Measurements from ENCODE around the gene KRTAP4-4.
"Not testable (repeated sequence)": the region's sequence is repeated elsewhere in the genome, so short reads cannot be mapped to it uniquely, and the experiment has no call there.

The KRTAP4-4 gene

GRCh38 chr17:41160648-41161047 is at the start of gene KRTAP4-4:
Gene KRTAP4-4 (minus strand): TSS chr17:41160748. CDS start chr17:41160691, 57 bp downstream.
- no peak for DNase-seq

DNA sequence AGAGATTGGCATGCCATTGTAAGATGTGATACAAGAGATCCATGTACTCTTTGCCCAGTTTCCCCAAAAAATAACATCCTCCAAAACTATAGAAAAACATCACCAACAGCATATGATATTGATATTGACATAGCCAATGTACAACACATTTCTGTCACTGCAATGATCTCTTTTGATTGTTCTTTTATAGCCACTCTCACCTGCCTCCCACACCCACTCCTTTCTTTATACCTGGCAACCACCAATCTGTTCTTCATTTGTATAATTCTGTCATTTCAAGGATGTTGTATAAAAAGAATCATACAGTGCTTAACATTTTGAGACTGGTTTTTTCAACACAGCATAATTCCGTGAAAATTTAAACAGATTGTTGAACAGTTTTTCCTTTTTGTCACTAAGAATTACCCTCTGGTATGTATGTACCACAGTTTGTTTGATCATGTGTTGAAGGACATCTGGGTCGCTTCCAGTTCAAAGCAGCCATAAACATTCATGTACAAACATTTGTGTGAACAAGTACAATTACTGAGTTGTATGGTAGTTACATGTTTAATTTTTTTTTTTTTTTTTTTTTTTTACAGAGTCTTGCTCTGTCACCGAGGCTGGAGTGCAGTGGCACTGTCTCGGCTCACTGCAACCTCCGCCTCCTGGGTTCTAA is 39.0 kb upstream of the KRTAP4-4 start:
- DNase-seq = no peak

DNA sequence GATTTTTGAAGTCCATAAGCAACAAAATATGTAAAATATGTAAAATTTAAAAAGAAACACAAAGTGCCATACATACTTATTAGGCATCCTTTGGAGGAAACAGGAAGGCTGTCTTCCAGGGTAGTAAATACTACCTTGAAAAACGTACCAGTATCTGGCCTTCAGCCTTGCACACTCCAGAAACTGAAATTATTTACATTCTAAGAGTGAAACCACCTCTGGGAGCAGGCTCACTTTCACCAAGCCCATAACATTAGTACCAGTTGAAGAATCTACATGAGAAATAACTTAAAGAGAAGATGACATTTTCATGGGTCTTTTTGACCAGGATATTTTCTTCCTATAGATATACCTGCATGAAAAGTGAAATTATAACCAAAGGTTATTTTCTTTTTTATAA is 35.5 kb upstream of the KRTAP4-4 start:
- no peak for DNase-seq

- DNase-seq = no peak
Measured at GRCh38 chr17:41190328-41190727, 29.8 kb upstream of the KRTAP4-4 start.

DNA sequence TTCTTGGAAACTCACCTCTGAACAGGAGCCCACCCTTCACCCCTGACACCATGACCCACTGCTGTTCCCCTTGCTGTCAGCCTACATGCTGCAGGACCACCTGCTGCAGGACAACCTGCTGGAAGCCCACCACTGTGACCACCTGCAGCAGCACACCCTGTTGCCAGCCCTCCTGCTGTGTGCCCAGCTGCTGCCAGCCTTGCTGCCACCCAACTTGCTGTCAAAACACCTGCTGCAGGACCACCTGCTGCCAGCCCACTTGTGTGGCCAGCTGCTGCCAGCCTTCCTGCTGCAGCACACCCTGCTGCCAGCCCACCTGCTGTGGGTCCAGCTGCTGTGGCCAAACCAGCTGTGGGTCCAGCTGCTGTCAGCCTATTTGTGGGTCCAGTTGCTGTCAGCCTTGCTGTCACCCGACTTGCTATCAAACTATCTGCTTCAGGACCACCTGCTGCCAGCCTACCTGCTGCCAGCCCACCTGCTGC is 29.3 kb upstream of the KRTAP4-4 start, which contains the start of gene KRTAP9-1:
Gene KRTAP9-1, plus strand, starts transcription at position 51 of the 482 bp plus-strand sequence. Its CDS starts 0 bp downstream, at position 51.
- DNase-seq = not testable (repeated sequence)

DNA sequence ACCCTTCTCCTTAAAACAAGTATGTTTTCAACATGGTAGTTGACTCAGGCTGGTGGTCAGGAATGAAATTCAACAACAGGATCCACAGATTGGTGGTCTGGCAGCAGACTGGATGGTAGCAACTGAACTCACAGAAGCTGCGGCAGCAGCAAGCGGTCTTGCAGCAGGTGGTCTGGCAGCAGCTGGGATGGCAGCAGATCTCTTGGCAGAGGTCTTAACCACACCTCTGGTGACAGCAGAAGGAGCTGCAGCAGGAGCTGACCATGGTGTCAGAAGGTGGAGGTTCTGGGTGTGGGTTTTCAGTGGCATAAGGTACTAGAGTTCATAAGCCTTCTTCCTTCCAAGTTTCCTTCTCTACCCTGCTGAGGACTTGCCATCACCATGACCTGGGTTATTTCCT is 26.3 kb upstream of the KRTAP4-4 start:
- no peak for DNase-seq

DNA sequence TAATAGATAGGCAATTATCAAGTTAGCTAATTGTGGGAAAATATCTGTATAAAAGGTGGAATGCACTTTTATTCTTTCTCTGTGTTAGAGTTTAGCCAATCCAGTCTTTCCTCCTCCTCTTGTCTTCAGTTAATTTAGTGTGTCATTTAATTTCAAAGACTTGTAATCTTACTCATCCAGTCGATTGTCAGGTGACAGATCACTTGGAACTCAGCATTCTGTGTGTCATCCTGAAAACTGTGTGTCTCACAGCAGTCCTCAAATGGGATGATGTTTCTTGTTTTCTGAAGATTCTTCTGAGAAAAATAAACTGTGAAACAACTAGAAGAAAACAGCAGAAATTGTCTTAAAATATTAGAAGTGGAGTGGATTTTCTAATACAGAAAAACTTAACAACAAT is 24.5 kb upstream of the KRTAP4-4 start:
- DNase-seq = no peak

DNA sequence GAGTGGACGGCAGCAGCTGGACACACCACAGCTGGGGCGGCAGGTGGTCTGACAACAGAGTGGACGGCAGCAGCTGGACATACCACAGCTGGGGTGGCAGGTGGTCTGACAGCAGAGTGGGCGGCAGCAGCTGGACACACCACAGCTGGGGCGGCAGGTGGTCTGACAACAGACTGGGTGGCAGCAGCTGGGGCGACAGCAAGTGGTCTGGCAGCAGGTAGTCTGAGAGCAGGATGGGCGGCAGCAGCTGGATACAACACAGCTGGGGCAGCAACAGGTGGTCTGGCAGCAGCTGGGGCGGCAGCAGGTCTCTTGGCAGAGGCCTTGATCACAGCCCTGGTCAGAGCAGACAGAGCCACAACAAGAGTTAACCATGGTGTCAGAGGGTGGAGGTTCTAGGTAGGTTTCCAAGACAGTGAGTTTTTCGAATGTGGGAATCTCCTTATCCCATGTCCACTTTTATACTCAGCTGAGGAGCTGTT is 24.0 kb upstream of the KRTAP4-4 start, which contains the start of gene KRTAP4-1:
Gene KRTAP4-1, minus strand, starts transcription at position 432 of the 482 bp plus-strand sequence. Its CDS starts 57 bp downstream, at position 375.
- no peak for DNase-seq

DNA sequence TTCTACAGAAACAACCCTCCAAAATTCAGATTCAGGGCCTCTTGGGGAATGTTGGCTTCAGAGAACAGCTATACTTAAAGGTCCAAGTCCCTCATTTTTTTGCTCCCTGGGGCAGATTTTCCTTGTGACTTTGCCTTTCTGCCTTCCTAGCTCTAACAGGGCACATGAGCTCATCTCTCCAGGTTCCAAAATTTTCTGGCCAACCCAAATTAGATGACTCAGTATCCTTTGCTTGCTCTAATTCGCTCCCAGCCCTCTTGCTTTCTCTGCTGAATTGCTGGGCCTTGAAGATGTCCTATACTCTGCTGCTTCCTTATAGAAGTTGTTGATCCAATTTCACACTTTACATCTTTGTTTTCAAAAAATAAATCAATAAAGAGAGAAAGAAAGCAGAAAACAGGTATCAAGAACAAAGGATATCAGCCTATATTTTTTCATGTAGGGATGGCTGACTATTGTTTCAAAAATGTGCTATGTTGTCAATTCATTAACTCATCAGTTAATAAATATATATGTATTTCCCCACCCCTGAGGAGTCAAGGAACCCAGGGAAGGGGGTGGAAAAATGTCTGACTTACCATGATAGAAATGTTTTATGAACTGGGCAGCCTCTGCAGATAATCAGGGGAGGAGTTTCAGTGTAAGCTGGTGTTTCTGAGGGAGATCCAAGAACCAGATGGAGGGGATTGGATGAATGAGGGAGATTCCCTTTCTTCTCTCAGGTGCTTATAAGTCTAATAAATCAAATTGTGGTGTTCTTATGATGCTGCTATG is 18.5 kb upstream of the KRTAP4-4 start:
- DNase-seq = no peak

DNA sequence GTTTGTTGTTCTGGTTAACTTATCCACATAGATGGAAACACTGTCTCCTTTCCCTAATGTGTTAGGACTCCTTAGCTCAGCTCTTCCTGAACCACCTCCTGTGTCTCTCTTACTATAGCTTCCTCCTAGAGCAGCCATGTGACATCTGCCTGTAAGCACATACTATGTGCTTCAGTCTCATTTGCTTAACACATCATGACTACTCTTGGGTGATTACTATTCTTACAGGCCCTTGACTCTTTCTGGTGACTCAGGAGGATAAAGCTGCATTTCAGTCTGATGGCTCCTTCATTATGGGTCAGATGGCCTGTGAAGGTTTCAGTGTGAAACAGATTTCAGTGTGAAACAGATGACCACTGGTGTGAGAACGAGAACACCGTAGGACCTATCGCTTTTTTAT is 17.8 kb upstream of the KRTAP4-4 start:
- DNase-seq = no peak

GRCh38 chr17:41177727-41178271 is 17.3 kb upstream of the KRTAP4-4 start, which contains the start of gene KRTAP4-2:
Gene KRTAP4-2 (minus strand): TSS chr17:41178221. CDS start chr17:41178164, 57 bp downstream.
- no peak for DNase-seq

GRCh38 chr17:41176744-41177387 is 16.3 kb upstream of the KRTAP4-4 start:
- no peak for DNase-seq

DNA sequence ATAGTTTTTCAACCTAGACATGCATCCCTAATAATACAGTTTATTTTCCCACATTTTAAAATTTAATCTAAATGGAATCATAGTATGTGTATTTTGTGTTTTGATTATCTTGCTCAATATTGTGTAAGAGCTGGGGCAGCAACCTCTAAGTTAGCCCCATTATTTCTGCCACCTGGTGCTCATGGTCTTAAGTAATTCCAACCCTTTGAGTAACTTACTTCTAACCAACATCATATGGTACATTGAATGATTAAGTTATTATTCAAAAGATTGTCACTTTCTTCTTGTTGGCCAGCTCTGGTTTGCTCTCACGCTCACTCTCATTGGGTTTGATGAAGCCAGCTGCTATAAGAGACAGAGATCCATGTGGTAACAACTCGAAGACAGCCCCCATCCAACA is 11.3 kb upstream of the KRTAP4-4 start:
- DNase-seq = no peak

- no peak for DNase-seq
Measured at GRCh38 chr17:41168121-41168520, 7.6 kb upstream of the KRTAP4-4 start, which contains the start of gene KRTAP4-3. Gene KRTAP4-3 (minus strand): TSS chr17:41168221. CDS start chr17:41168172, 49 bp downstream.

GRCh38 chr17:41167561-41167960 is 7.0 kb upstream of the KRTAP4-4 start:
- DNase-seq = no peak

- DNase-seq = no peak
Measured at GRCh38 chr17:41163828-41164227, 3.3 kb upstream of the KRTAP4-4 start.

DNA sequence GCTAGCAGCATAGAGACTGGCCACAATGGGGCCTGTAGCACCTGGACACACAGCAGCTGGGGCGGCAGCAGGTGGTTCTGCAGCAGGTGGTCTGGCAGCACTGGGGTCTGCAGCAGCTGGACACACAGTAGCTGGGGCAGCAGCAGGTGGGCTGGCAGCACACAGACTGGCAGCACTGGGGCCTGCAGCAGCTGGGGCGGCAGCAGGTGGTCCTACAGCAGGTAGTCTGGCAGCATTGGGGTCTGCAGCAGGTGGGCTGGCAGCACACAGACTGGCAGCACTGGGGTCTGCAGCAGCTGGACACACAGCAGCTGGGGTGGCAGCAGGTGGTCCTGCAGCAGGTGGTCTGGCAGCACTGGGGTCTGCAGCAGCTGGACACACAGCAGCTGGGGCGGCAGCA is 358 bp downstream of the KRTAP4-4 start:
- not testable (repeated sequence) for DNase-seq

GRCh38 chr17:41153856-41154255 is 6.7 kb downstream of the KRTAP4-4 start:
- DNase-seq = no peak

GRCh38 chr17:41151525-41151924 is 9.0 kb downstream of the KRTAP4-4 start:
- DNase-seq = no peak

- DNase-seq = no peak
Measured at GRCh38 chr17:41150026-41150425, 10.5 kb downstream of the KRTAP4-4 start.

DNA sequence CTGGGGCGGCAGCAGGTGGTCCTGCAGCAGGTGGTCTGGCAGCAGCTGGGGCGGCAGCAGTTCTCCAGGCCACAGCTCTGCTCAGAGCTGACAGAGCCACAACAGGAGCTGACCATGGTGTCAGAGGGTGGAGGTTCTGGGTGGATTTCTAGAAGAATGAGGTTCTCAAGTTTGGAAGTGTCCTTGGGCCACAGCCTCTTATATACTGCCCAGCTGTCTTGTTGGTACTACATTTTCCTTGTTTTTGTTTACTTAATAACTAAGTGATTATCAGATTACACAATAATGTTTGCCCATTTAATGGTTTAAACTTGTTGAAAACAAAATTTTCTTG is 10.9 kb downstream of the KRTAP4-4 start, which contains the start of gene KRTAP4-5:
Gene KRTAP4-5, minus strand, starts transcription at position 174 of the 334 bp plus-strand sequence. Its CDS starts 58 bp downstream, at position 116.
- no peak for DNase-seq

- DNase-seq = not testable (repeated sequence)
Measured at GRCh38 chr17:41148971-41149651, 11.4 kb downstream of the KRTAP4-4 start.

Data from NCI-H1092 treated with DMSO at 0.1 percent for 48 hours (cell line).